ENCODE data around the gene SLC36A3.

The SLC36A3 gene

GRCh38 chr5:151295138-151295537 is 8.4 kb downstream of the SLC36A3 start:
- in situ Hi-C loops (cut with MboI; ENCODE audit: low sequenced_read_pairs, unreplicated experiment) = no loop called here

GRCh38 chr5:151293624-151294023 is 9.9 kb downstream of the SLC36A3 start:
- TF ChIP-seq CTCF (IDR thresholded peaks at IDR 0.05; ENCODE audit: borderline replicate concordance, control extremely low read depth, extremely low read depth, insufficient read depth, missing control alignments) = no peak
- DNase-seq (ENCODE audit: low spot score) = no peak
- in situ Hi-C loops (cut with MboI; ENCODE audit: low sequenced_read_pairs, unreplicated experiment) = no loop called here

More at GRCh38 chr5:151295138-151295537, 8.4 kb downstream of the SLC36A3 start:
- TF ChIP-seq CTCF (IDR thresholded peaks at IDR 0.05; ENCODE audit: borderline replicate concordance, control extremely low read depth, extremely low read depth, insufficient read depth, missing control alignments) = no peak
- no peak for DNase-seq (ENCODE audit: low spot score)

GRCh38 chr5:151288180-151288579 is 15.4 kb downstream of the SLC36A3 start:
- no peak for TF ChIP-seq CTCF (IDR thresholded peaks at IDR 0.05; ENCODE audit: borderline replicate concordance, control extremely low read depth, extremely low read depth, insufficient read depth, missing control alignments)
- DNase-seq (ENCODE audit: low spot score) = peak; percentile 20
- in situ Hi-C loops (cut with MboI; ENCODE audit: low sequenced_read_pairs, unreplicated experiment) = no loop called here

- DNase-seq (ENCODE audit: low spot score) = no peak
- no peak for TF ChIP-seq CTCF (IDR thresholded peaks at IDR 0.05; ENCODE audit: borderline replicate concordance, control extremely low read depth, extremely low read depth, insufficient read depth, missing control alignments)
- in situ Hi-C loops (cut with MboI; ENCODE audit: low sequenced_read_pairs, unreplicated experiment) = no loop called here
Observed at GRCh38 chr5:151286246-151286645, 17.3 kb downstream of the SLC36A3 start.

- in situ Hi-C loops (cut with MboI; ENCODE audit: low sequenced_read_pairs, unreplicated experiment) = no loop called here
- TF ChIP-seq CTCF (IDR thresholded peaks at IDR 0.05; ENCODE audit: borderline replicate concordance, control extremely low read depth, extremely low read depth, insufficient read depth, missing control alignments) = no peak
Observed at GRCh38 chr5:151285683-151286082, 17.9 kb downstream of the SLC36A3 start.

GRCh38 chr5:151284392-151284967 is 19.1 kb downstream of the SLC36A3 start:
- in situ Hi-C loops (cut with MboI; ENCODE audit: low sequenced_read_pairs, unreplicated experiment) = no loop called here
- DNase-seq (ENCODE audit: low spot score) = peak; percentile 16
- peak; percentile 29 for TF ChIP-seq CTCF (IDR thresholded peaks at IDR 0.05; ENCODE audit: borderline replicate concordance, control extremely low read depth, extremely low read depth, insufficient read depth, missing control alignments)

More at GRCh38 chr5:151285683-151286082, 17.9 kb downstream of the SLC36A3 start:
- no peak for DNase-seq (ENCODE audit: low spot score)
